HL-60 (cell line): ENCODE results near the gene TEX12.
"Not testable (repeated sequence)": the region's sequence is repeated elsewhere in the genome, so short reads cannot be mapped to it uniquely, and the experiment has no call there.

Source experiments
- DNase-seq, 2 experiments: peaks; one replicate each; pipeline ENCODE4 v3.0.0-alpha.2; 2010 to 2020; ENCODE audit warnings: low read depth in 1 of 2, low spot score in 1 of 2
- H3K27ac ChIP-seq: fragments of 250-450 bp; sonication (Bioruptor Pico); replicated peaks from 2 replicates; pipeline ENCODE4 v1.5.1; 2020; ENCODE audit warnings: mild to moderate bottlenecking, moderate library complexity
- H3K27me3 ChIP-seq: fragments of 250-450 bp; sonication (Bioruptor Pico); 2 replicates; pipeline ENCODE4 v1.5.1; 2021; ENCODE audit warnings: mild to moderate bottlenecking, moderate library complexity; ENCODE audit not compliant: insufficient read depth, poor library complexity, severe bottlenecking
- H3K4me3 ChIP-seq: replicated peaks from 2 replicates; pipeline ENCODE4 v1.5.1; 2011; ENCODE audit warnings: mild to moderate bottlenecking, control low read depth, low read length; ENCODE audit not compliant: insufficient read depth
- CTCF ChIP-seq: IDR thresholded peaks from one replicate; pipeline ENCODE4 v1.5.1; 2011; ENCODE audit warnings: low read length, control low read depth, inconsistent platforms; ENCODE audit not compliant: insufficient read depth
- GABPA ChIP-seq: IDR thresholded peaks from 2 replicates; pipeline ENCODE4 v1.6.1; 2012; ENCODE audit warnings: low read depth
- POLR2AphosphoS5 ChIP-seq: IDR thresholded peaks from 2 replicates; pipeline ENCODE4 v1.6.1; 2012; ENCODE audit warnings: low read depth
- REST ChIP-seq: IDR thresholded peaks from 2 replicates; pipeline ENCODE4 v1.6.1; 2012; ENCODE audit warnings: low read depth; ENCODE audit not compliant: insufficient replicate concordance
- SPI1 ChIP-seq: IDR thresholded peaks from 2 replicates; pipeline ENCODE4 v1.6.1; 2012; ENCODE audit warnings: low read depth, mild to moderate bottlenecking, borderline replicate concordance

TEX12 gene

GRCh38 chr11:112195951-112196351, 28.8 kb downstream of the TEX12 start:
- DNase-seq: no peak
- Histone ChIP-seq H3K27me3 (no peaks in the 10 kb centered on the region), H3K27ac (peak overlapping the region; percentile 19), H3K4me3 (no peak overlapping the region)
- TF ChIP-seq GABPA (no peak), CTCF (no peak), POLR2AphosphoS5 (no peak)

- no peak overlapping the region for H3K4me3 ChIP-seq
- no peaks in the 10 kb centered on the region for H3K27me3 ChIP-seq
- no peak for DNase-seq
- H3K27ac ChIP-seq: peak overlapping the region; percentile 19
- TF ChIP-seq GABPA (no peak), SPI1 (no peak), CTCF (no peak), REST (no peak), POLR2AphosphoS5 (no peak)
Measured at GRCh38 chr11:112196519-112197087, 29.4 kb downstream of the TEX12 start.

DNA sequence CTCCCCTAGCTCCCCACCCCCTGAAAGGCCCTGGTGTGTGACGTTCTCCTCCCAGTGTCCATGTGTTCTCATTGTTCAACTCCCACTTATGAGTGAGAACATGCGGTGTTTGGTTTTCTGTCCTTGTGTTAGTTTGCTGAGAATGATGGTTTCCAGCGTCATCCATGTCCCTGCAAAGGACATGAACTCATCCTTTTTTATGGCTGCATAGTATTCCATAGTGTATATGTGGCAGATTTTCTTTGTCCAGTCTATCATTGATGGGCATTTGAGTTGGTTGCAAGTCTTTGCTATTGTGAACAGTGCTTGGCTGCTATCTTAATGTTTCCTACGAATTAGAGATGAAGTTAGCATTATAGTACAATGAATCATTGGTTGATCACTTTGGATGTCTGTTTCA, 31.9 kb downstream of the TEX12 start:
- H3K4me3 ChIP-seq, H3K27ac ChIP-seq, DNase-seq, H3K27me3 ChIP-seq: not testable (repeated sequence)

DNA sequence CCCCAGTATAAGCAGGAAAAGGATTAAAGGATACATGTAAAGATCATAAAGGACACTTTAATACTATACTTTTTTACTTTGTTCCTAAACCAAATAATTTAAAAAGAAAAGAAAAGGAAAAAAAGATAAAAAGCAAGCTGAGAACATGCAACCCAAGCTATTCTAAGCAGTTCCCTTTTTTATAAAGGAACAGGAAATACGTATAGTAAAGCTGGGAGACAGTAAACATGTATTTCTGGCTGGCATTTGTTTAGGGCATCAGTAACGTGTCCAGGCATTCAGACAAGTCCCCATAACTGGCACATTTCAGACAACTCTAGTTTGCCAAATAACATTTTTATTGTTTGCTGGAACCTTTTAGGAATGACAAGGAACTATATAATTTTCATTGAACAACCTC, 33.1 kb downstream of the TEX12 start:
- DNase-seq: no peak
- Histone ChIP-seq H3K27me3 (no peaks in the 10 kb centered on the region), H3K4me3 (no peak overlapping the region), H3K27ac (peak overlapping the region; percentile 49)
- peak; percentile 98 for TF ChIP-seq SPI1
- TF ChIP-seq GABPA: no peak
- TF ChIP-seq POLR2AphosphoS5: no peak
- no peak for TF ChIP-seq REST
- no peak for TF ChIP-seq CTCF
